Neural cell (in vitro differentiated cells): ENCODE results near the gene NPAS3. TPM values are rescaled to one million over a fixed set of nuclear protein-coding genes. Genes with fewer than 3 reads are reported as not detected.

Experiments
- H2AFZ ChIP-seq: fragments of 200-600, 300-800 bp; sonication (generic), shearing (Covaris generic); 2 replicates; pipeline ENCODE4 v1.6.0; 2014; ENCODE audit warnings: low read depth, mild to moderate bottlenecking, antibody characterized with exemption, low read length, moderate library complexity
- H3F3A ChIP-seq: fragments of 200-600 bp; shearing (Covaris generic); 2 replicates; pipeline ENCODE4 v1.6.1; 2016; ENCODE audit warnings: mild to moderate bottlenecking, moderate library complexity, mixed read lengths, antibody characterized with exemption, low read length; ENCODE audit not compliant: insufficient read depth, poor library complexity, severe bottlenecking
- H3K27ac ChIP-seq: fragments of 200-600, 300-800 bp; sonication (generic), shearing (Covaris generic); 2 replicates; pipeline ENCODE4 v1.5.1; 2014; ENCODE audit warnings: mild to moderate bottlenecking, low read length, moderate library complexity
- H3K27me3 ChIP-seq: fragments of 300-800, 200-600 bp; sonication (generic), shearing (Covaris generic); 2 replicates; pipeline ENCODE4 v1.6.0; 2014; ENCODE audit warnings: mild to moderate bottlenecking, low read depth, low read length, moderate library complexity; ENCODE audit not compliant: insufficient read depth
- H3K36me3 ChIP-seq: fragments of 300-800, 200-600 bp; sonication (generic), shearing (Covaris generic); 2 replicates; pipeline ENCODE4 v1.5.1; 2014; ENCODE audit warnings: mild to moderate bottlenecking, antibody characterized with exemption, low read length, moderate library complexity; ENCODE audit not compliant: insufficient read depth
- H3K4me2 ChIP-seq: fragments of 300-800, 200-600 bp; sonication (generic), shearing (Covaris generic); 2 replicates; pipeline ENCODE4 v1.6.0; 2014; ENCODE audit warnings: mild to moderate bottlenecking, low read length
- H3K4me3 ChIP-seq: fragments of 300-800, 200-600 bp; sonication (generic), shearing (Covaris generic); 2 replicates; pipeline ENCODE4 v1.5.1; 2014; ENCODE audit warnings: mild to moderate bottlenecking, low read length, moderate library complexity
- H3K79me2 ChIP-seq: fragments of 200-600 bp; shearing (Covaris generic); replicated peaks from 2 replicates; pipeline ENCODE4 v1.6.0; 2014; ENCODE audit warnings: mild to moderate bottlenecking, low read length, moderate library complexity; ENCODE audit not compliant: insufficient read depth
- H3K9ac ChIP-seq: fragments of 300-800, 200-600 bp; sonication (generic), shearing (Covaris generic); 2 replicates; pipeline ENCODE4 v1.6.1; 2016; ENCODE audit warnings: mild to moderate bottlenecking, low read length, mixed read lengths
- H3K9me2 ChIP-seq: fragments of 200-600 bp; shearing (Covaris generic); 2 replicates; pipeline ENCODE4 v1.6.1; 2016; ENCODE audit warnings: mild to moderate bottlenecking, low read length, mixed read lengths; ENCODE audit not compliant: insufficient read depth
- H3K9me3 ChIP-seq: fragments of 200-600, 300-800 bp; sonication (generic), shearing (Covaris generic); 2 replicates; pipeline ENCODE4 v1.6.1; 2016; ENCODE audit warnings: mild to moderate bottlenecking, mixed run types, low read length, moderate library complexity, mixed read lengths
- H4K20me1 ChIP-seq: fragments of 200-600 bp; shearing (Covaris generic); 2 replicates; pipeline ENCODE4 v1.6.1; 2016; ENCODE audit warnings: mild to moderate bottlenecking, mixed run types; ENCODE audit not compliant: insufficient read depth
- CTCF ChIP-seq: fragments of 450-650 bp; IDR thresholded peaks from 2 replicates; pipeline ENCODE4 v1.5.1; 2014; ENCODE audit warnings: antibody characterized with exemption, mild to moderate bottlenecking, moderate library complexity; ENCODE audit not compliant: poor library complexity, severe bottlenecking
- EP300 ChIP-seq: fragments of 450-650 bp; conservative IDR thresholded peaks from 2 replicates; pipeline ENCODE4 v1.6.1; 2014; ENCODE audit warnings: antibody characterized with exemption, mild to moderate bottlenecking, moderate library complexity; ENCODE audit not compliant: poor library complexity, severe bottlenecking
- EZH2 ChIP-seq: fragments of 200-600, 300-800 bp; shearing (Covaris generic), sonication (generic); IDR thresholded peaks from 2 replicates; pipeline ENCODE4 v1.6.1; 2014; ENCODE audit warnings: antibody characterized with exemption, low read length, borderline replicate concordance, mild to moderate bottlenecking; ENCODE audit not compliant: insufficient read depth, poor library complexity, severe bottlenecking
- MXI1 ChIP-seq: fragments of 450-650 bp; conservative IDR thresholded peaks from 2 replicates; pipeline ENCODE4 v1.6.1; 2014; ENCODE audit warnings: antibody characterized with exemption, mild to moderate bottlenecking; ENCODE audit not compliant: poor library complexity, severe bottlenecking
- POLR2AphosphoS5 ChIP-seq: IDR thresholded peaks from 2 replicates; pipeline ENCODE4 v1.6.1; 2012
- RAD21 ChIP-seq: fragments of 450-650 bp; conservative IDR thresholded peaks from 2 replicates; pipeline ENCODE4 v1.6.1; 2014; ENCODE audit warnings: antibody characterized with exemption, mild to moderate bottlenecking, moderate library complexity
- REST ChIP-seq: IDR thresholded peaks from 2 replicates; pipeline ENCODE4 v1.6.1; 2012; ENCODE audit warnings: borderline replicate concordance
- SMC3 ChIP-seq: fragments of 450-650 bp; conservative IDR thresholded peaks from 2 replicates; pipeline ENCODE4 v1.6.1; 2014; ENCODE audit warnings: antibody characterized with exemption, mild to moderate bottlenecking, moderate library complexity; ENCODE audit not compliant: poor library complexity
- TAF1 ChIP-seq: IDR thresholded peaks from 2 replicates; pipeline ENCODE4 v1.6.1; 2012; ENCODE audit warnings: low read depth
- polyA plus RNA-seq: library from polyadenylated mRNA; depleted of rRNA; stranded (reverse); fragments of >200 nt; gene quantifications from 2 replicates; pipeline ENCODE4 v1.2.3, GENCODE V29; 2014

The NPAS3 gene
- polyA plus RNA-seq, 1 donor from 2014 or later = 1.3 TPM

- Histone ChIP-seq H2AFZ (no peak overlapping the region), H3K4me3 (peak overlapping the region; percentile 24), H3K36me3 (no peaks in the 10 kb centered on the region), H3K9me2 (no peaks in the 10 kb centered on the region), H3F3A (no peaks in the 10 kb centered on the region), H3K79me2 (no peaks in the 10 kb centered on the region), H3K27me3 (no peaks in the 10 kb centered on the region), H4K20me1 (no peaks in the 10 kb centered on the region), H3K9ac (no peak overlapping the region), H3K4me2 (no peak overlapping the region), H3K9me3 (no peaks in the 10 kb centered on the region), H3K27ac (no peak overlapping the region)
- TF ChIP-seq POLR2AphosphoS5 (no peak), RAD21 (no peak), EZH2 (no peak), MXI1 (no peak), EP300 (no peak), SMC3 (no peak), TAF1 (no peak), REST (no peak), CTCF (no peak)
These were observed 760.8 kb downstream of the NPAS3 start for GRCh38 chr14:33699300-33699983.

- no peak overlapping the region for H3K27ac ChIP-seq
- no peaks in the 10 kb centered on the region for H3K27me3 ChIP-seq
- H3K9me3 ChIP-seq = no peaks in the 10 kb centered on the region
- no peak overlapping the region for H3K4me2 ChIP-seq
- H3K4me3 ChIP-seq = peak overlapping the region; percentile 24
- H3K9me2 ChIP-seq = no peaks in the 10 kb centered on the region
- no peaks in the 10 kb centered on the region for H3F3A ChIP-seq
- H4K20me1 ChIP-seq = no peaks in the 10 kb centered on the region
- H3K9ac ChIP-seq = no peak overlapping the region
- H2AFZ ChIP-seq = no peak overlapping the region
- H3K79me2 ChIP-seq = no peaks in the 10 kb centered on the region
- no peak for TF ChIP-seq TAF1
- peak; percentile 71 for TF ChIP-seq EP300
- peak; percentile 56 for TF ChIP-seq POLR2AphosphoS5
- peak; percentile 31 for TF ChIP-seq CTCF
- TF ChIP-seq SMC3 = no peak
- TF ChIP-seq EZH2 = no peak
- peak; percentile 40 for TF ChIP-seq RAD21
- H3K36me3 ChIP-seq = no peaks in the 10 kb centered on the region
These were observed 761.4 kb downstream of the NPAS3 start for GRCh38 chr14:33700052-33700451.
